Measurements from ENCODE around the gene FITM1. TPM values are rescaled to one million over a fixed set of nuclear protein-coding genes. Genes with fewer than 3 reads are reported as not detected.

FITM1 gene
- total RNA-seq, 6 donors from 2014 or later, result 0.63 to 0.89 (median 0.82) TPM; not detected in 2

GRCh38 chr14:24133735-24134134, 3.3 kb downstream of the FITM1 start:
- WGBS, 2 donors, result 92 to 100% methylated on average over 1 of the region's 1 CpG
- no peak for DNase-seq
- H3K4me1 ChIP-seq, result peaks cover 13 to 33% (median 25%) of the 10 kb centered on the region in 4 donors
- H3K27me3 ChIP-seq, result no peaks in the 10 kb centered on the region
- peaks cover 4 to 14% (median 13%) of the 10 kb centered on the region in 4 donors for H3K36me3 ChIP-seq
- no peak overlapping the region for H3K27ac ChIP-seq
- no peaks in the 10 kb centered on the region for H3K9me3 ChIP-seq
- H3K4me3 ChIP-seq, result no peak overlapping the region
- TF ChIP-seq CTCF (IDR thresholded peaks at IDR 0.05) (no peak), POLR2A (IDR thresholded peaks at IDR 0.05) (no peak), EP300 (IDR thresholded peaks at IDR 0.05) (no peak), POLR2AphosphoS5 (IDR thresholded peaks at IDR 0.05) (no peak)
- no peak for ATAC-seq (ENCODE audit: low FRiP score in 2 of 2)

GRCh38 chr14:24135584-24135833, 5.0 kb downstream of the FITM1 start:
- DNase-seq, result no peak
- no peak for ATAC-seq (ENCODE audit: low FRiP score in 2 of 2)
- H3K27me3 ChIP-seq, result no peaks in the 10 kb centered on the region
- H3K36me3 ChIP-seq, result peaks cover 4 to 24% (median 20%) of the 10 kb centered on the region in 4 donors
- H3K27ac ChIP-seq, result peak overlapping the region; percentile 87 to 96 (median 94)
- 6 to 8% methylated on average over 8 to 9 of the region's 9 CpGs for WGBS, 2 donors
- no peaks in the 10 kb centered on the region for H3K9me3 ChIP-seq
- peak overlapping the region; percentile 12 to 91 (median 80) for H3K4me3 ChIP-seq
- TF ChIP-seq POLR2AphosphoS5 (IDR thresholded peaks at IDR 0.05), result no peak
- TF ChIP-seq POLR2A (IDR thresholded peaks at IDR 0.05), result no peak
- no peak for TF ChIP-seq EP300 (IDR thresholded peaks at IDR 0.05)
- TF ChIP-seq CTCF (IDR thresholded peaks at IDR 0.05), result no peak
- peaks cover 20 to 49% (median 37%) of the 10 kb centered on the region in 4 donors for H3K4me1 ChIP-seq

GRCh38 chr14:24135834-24136683, 5.6 kb downstream of the FITM1 start, which contains the start of gene PSME1:
Gene PSME1 (plus strand): TSS chr14:24136194. CDS start chr14:24136263, 69 bp downstream.
- H3K4me3 ChIP-seq, result peak within 1 kb of the TSS; percentile 73 to 97 (median 88)
- H3K36me3 ChIP-seq, result peaks cover 4 to 24% (median 20%) of the 10 kb centered on the region in 4 donors
- H3K27ac ChIP-seq, result peak within 1 kb of the TSS; percentile 87 to 96 (median 94)
- H3K9me3 ChIP-seq, result no peaks in the 10 kb centered on the region
- DNase-seq, result peak; percentile 97 to 98
- peaks cover 23 to 54% (median 35%) of the 10 kb centered on the region in 4 donors for H3K4me1 ChIP-seq
- 0% methylated on average over 52 of the region's 75 CpGs; no CpG with 5 or more reads in 1 of the 2 donors for WGBS, 2 donors
- no peaks in the 10 kb centered on the region for H3K27me3 ChIP-seq
- TF ChIP-seq CTCF (IDR thresholded peaks at IDR 0.05), result peak in 2 of 6 experiments; percentile 17 to 20
- TF ChIP-seq POLR2AphosphoS5 (IDR thresholded peaks at IDR 0.05), result peak; percentile 84 to 90
- peak in 1 of 4 donors; percentile 42 for TF ChIP-seq EP300 (IDR thresholded peaks at IDR 0.05)
- peak in 2 of 4 donors; percentile 73 to 76 for TF ChIP-seq POLR2A (IDR thresholded peaks at IDR 0.05)
- peak; percentile 99 for ATAC-seq (ENCODE audit: low FRiP score in 2 of 2)

- peaks cover 4 to 24% (median 20%) of the 10 kb centered on the region in 4 donors for H3K36me3 ChIP-seq
- H3K4me1 ChIP-seq, result peaks cover 24 to 48% (median 35%) of the 10 kb centered on the region in 4 donors
- TF ChIP-seq EP300 (IDR thresholded peaks at IDR 0.05) (no peak), POLR2A (IDR thresholded peaks at IDR 0.05) (no peak), CTCF (IDR thresholded peaks at IDR 0.05) (no peak), POLR2AphosphoS5 (IDR thresholded peaks at IDR 0.05) (no peak)
- no peaks in the 10 kb centered on the region for H3K9me3 ChIP-seq
- WGBS, 2 donors, result 30 to 37% methylated on average over 13 of the region's 13 CpGs
- no peak for DNase-seq
- peak overlapping the region; percentile 87 to 96 (median 94) for H3K27ac ChIP-seq
- ATAC-seq (ENCODE audit: low FRiP score in 2 of 2), result no peak
- no peaks in the 10 kb centered on the region for H3K27me3 ChIP-seq
- peak overlapping the region; percentile 73 to 97 (median 88) for H3K4me3 ChIP-seq
Observed at GRCh38 chr14:24136684-24137528, 6.4 kb downstream of the FITM1 start.
